Tibial nerve (tissue), 4 donors: ENCODE results near the gene SLC6A8. TPM values are rescaled to one million over a fixed set of nuclear protein-coding genes. Genes with fewer than 3 reads are reported as not detected.
"Not testable (repeated sequence)": the region's sequence is repeated elsewhere in the genome, so short reads cannot be mapped to it uniquely, and the experiment has no call there.

Source experiments
- DNase-seq, 2 donors: peaks; one replicate each; pipeline ENCODE4 v3.0.0-alpha.2; 2019; ENCODE audit warnings: low spot score in 2 of 2
- H3K27ac ChIP-seq, 4 donors: fragments of 200-600 bp; sonication (generic) in 3 of 4; one replicate each; pipeline ENCODE4 v1.5.1; 2017 to 2019; ENCODE audit warnings: mild to moderate bottlenecking in 1 of 4
- H3K27me3 ChIP-seq, 2 donors: fragments of 200-600 bp; sonication (generic) in 1 of 2; one replicate each; pipeline versions ENCODE4 v1.5.1 to v1.6.0; 2017 to 2019
- H3K36me3 ChIP-seq, 3 donors: fragments of 200-600 bp; sonication (generic); one replicate each; pipeline ENCODE4 v1.5.1; 2018 to 2019
- H3K4me1 ChIP-seq, 4 donors: fragments of 200-600 bp; sonication (generic) in 3 of 4; one replicate each; pipeline ENCODE4 v1.5.1; 2017 to 2019
- H3K4me3 ChIP-seq, 4 donors: fragments of 200-600 bp; sonication (generic) in 3 of 4; one replicate each; pipeline ENCODE4 v1.5.1; 2017 to 2019; ENCODE audit warnings: mild to moderate bottlenecking in 1 of 4, moderate library complexity in 1 of 4
- H3K9me3 ChIP-seq, 4 donors: fragments of 200-600 bp; sonication (generic) in 3 of 4; one replicate each; pipeline ENCODE4 v1.5.1; 2017 to 2019
- CTCF ChIP-seq, 5 experiments: fragments of 200-600 bp in 3 of 5; fragments of 450-650 bp in 2 of 5; sonication (generic) in 3 of 5; IDR thresholded peaks; one replicate each; pipeline ENCODE4 v1.5.1; 2016 to 2019; ENCODE audit warnings: antibody characterized with exemption in 5 of 5, mild to moderate bottlenecking in 3 of 5, moderate library complexity in 2 of 5
- EP300 ChIP-seq, 2 donors: sonication (generic); formaldehyde crosslinking; IDR thresholded peaks; one replicate each; pipeline ENCODE4 v1.6.1; 2017; ENCODE audit warnings: antibody characterized with exemption in 2 of 2, mild to moderate bottlenecking in 1 of 2
- POLR2A ChIP-seq, 2 donors: fragments of 450-650 bp; IDR thresholded peaks; one replicate each; pipeline ENCODE4 v1.6.1; 2017; ENCODE audit warnings: antibody characterized with exemption in 2 of 2, mild to moderate bottlenecking in 2 of 2, moderate library complexity in 2 of 2
- WGBS, 2 donors: methylation state at CpG; one replicate each; pipeline ENCODE4 v1.1.5; 2018; 5-methylcytosine and 5-hydroxymethylcytosine counted together
- total RNA-seq, 4 donors: library from RNA; depleted of rRNA; stranded (reverse); fragments of >200 nt; gene quantifications; one replicate each; pipeline ENCODE4 v1.1.0, GENCODE V29; 2016

Gene SLC6A8
- total RNA-seq, 4 donors from 2014 or later = 14.4 to 26.7 (median 21.9) TPM

GRCh38 chrX:153673428-153674218 lies 14.1 kb upstream of the SLC6A8 start, which contains the start of gene PNCK:
PNCK (minus strand) TSS chrX:153673813; CDS start chrX:153673076, 737 bp downstream.
- Histone ChIP-seq H3K27ac (no peak within 1 kb of the TSS), H3K4me1 (no peaks in the 10 kb centered on the region), H3K27me3 (peaks cover 0 to 50% of the 10 kb centered on the region in 2 donors), H3K4me3 (no peak within 1 kb of the TSS), H3K36me3 (no peaks in the 10 kb centered on the region), H3K9me3 (no peaks in the 10 kb centered on the region)
- DNase-seq = no peak
- WGBS, 2 donors = 29 to 45% methylated on average over 16 to 59 of the region's 98 CpGs
- TF ChIP-seq CTCF (IDR thresholded peaks at IDR 0.05) = no peak

- DNase-seq = no peak
- TF ChIP-seq EP300 (IDR thresholded peaks at IDR 0.05) (no peak), POLR2A (IDR thresholded peaks at IDR 0.05) (no peak), CTCF (IDR thresholded peaks at IDR 0.05) (no peak)
- 66 to 77% methylated on average over 22 to 27 of the region's 27 CpGs for WGBS, 2 donors
- H3K9me3 ChIP-seq = no peaks in the 10 kb centered on the region
- no peaks in the 10 kb centered on the region for H3K36me3 ChIP-seq
- H3K4me1 ChIP-seq = no peaks in the 10 kb centered on the region
- no peak overlapping the region for H3K27ac ChIP-seq
- H3K4me3 ChIP-seq = no peak overlapping the region
- peaks cover 0 to 50% of the 10 kb centered on the region in 2 donors for H3K27me3 ChIP-seq
Observed at GRCh38 chrX:153674219-153674851, 13.4 kb upstream of the SLC6A8 start.

GRCh38 chrX:153681175-153681574 lies 6.6 kb upstream of the SLC6A8 start:
- Histone ChIP-seq H3K27ac (no peak overlapping the region), H3K36me3 (no peaks in the 10 kb centered on the region), H3K27me3 (no peaks in the 10 kb centered on the region), H3K4me1 (no peaks in the 10 kb centered on the region), H3K9me3 (no peaks in the 10 kb centered on the region), H3K4me3 (no peak overlapping the region)
- no peak for DNase-seq
- 43 to 69% methylated on average over 4 to 12 of the region's 12 CpGs for WGBS, 2 donors
- no peak for TF ChIP-seq EP300 (IDR thresholded peaks at IDR 0.05)
- no peak for TF ChIP-seq CTCF (IDR thresholded peaks at IDR 0.05)
- no peak for TF ChIP-seq POLR2A (IDR thresholded peaks at IDR 0.05)

GRCh38 chrX:153683486-153683885 lies 4.2 kb upstream of the SLC6A8 start:
- not testable (repeated sequence) for H3K27me3 ChIP-seq, H3K9me3 ChIP-seq, H3K4me3 ChIP-seq, H3K36me3 ChIP-seq, H3K4me1 ChIP-seq, DNase-seq, H3K27ac ChIP-seq
- WGBS, 2 donors = 94 to 97% methylated on average over 3 to 8 of the region's 8 CpGs

GRCh38 chrX:153684467-153685155 lies 3.1 kb upstream of the SLC6A8 start:
- no peaks in the 10 kb centered on the region for H3K36me3 ChIP-seq
- 33 to 61% methylated on average over 9 to 19 of the region's 21 CpGs for WGBS, 2 donors
- no peaks in the 10 kb centered on the region for H3K9me3 ChIP-seq
- DNase-seq = no peak
- TF ChIP-seq CTCF (IDR thresholded peaks at IDR 0.05) = no peak
- H3K4me1 ChIP-seq = peaks cover 0 to 7% (median 0%) of the 10 kb centered on the region in 4 donors
- H3K27me3 ChIP-seq = no peaks in the 10 kb centered on the region
- no peak overlapping the region for H3K27ac ChIP-seq
- H3K4me3 ChIP-seq = no peak overlapping the region
